GM18861 (cell line): ENCODE data around the gene TMEM176A.

ENCODE experiments used
- ATAC-seq: cut with Tn5 transposase; IDR thresholded peaks from one replicate; pipeline ENCODE4 v1.9.1; 2021; ENCODE audit not compliant: unreplicated experiment

TMEM176A gene

DNA sequence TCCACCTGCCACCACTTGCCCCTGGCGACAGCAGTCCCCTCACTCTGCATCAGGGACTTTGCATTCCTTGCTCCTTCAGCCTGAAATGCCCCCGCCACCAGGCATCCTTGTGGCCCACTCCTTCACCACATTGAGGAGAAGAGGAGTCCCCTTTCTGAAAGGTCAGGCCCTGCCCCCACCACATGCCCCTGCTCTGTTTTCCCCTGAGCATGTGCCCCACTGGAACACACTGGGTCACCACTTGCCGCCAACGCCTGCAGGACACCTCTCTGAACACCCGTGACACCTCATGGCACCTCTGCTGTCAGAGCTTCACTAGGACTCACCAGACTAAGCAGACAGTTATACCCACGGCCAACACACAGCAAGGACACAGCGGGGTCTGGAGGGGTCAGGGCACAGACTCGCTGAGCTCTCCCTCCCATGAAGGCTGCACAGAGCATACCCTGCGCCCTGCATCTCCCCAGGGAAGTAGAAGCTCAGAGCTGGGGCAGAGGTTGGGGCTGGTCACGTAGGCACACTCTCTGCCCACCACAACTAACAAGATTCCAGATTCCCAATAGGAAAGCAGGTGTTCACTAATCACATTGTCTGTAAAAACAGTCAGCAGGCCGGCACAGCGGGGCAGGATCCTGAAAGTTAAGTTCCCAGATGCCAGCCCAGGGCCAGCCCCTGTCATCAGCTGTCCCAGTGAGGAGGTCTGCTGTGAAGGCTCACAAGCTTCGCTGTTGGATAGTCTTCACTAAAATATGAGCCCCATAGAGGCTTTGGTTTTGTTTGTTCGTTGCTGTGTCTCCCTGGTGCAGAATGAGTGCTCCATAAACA is 45.9 kb downstream of the TMEM176A start:
- ATAC-seq, result no peak

DNA sequence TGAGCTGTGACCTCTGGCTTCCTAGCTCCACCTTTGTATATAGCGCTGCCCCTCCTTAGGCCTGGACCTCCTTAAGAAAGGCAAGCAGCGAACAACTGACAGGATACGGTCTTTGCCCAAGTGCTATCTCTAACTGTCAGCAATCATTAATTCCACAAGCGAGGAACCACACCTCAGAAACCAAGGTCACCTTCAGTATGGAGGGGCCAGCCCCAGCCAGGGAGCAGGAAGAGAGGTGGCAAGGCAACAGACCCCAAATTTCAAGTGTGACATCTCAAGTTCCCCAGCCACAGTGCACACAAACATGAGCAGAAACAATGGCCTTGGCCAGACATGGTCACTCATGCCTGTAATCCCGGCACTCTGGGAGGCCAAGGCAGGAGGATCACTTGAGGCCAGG is 47.0 kb downstream of the TMEM176A start:
- ATAC-seq, result no peak

DNA sequence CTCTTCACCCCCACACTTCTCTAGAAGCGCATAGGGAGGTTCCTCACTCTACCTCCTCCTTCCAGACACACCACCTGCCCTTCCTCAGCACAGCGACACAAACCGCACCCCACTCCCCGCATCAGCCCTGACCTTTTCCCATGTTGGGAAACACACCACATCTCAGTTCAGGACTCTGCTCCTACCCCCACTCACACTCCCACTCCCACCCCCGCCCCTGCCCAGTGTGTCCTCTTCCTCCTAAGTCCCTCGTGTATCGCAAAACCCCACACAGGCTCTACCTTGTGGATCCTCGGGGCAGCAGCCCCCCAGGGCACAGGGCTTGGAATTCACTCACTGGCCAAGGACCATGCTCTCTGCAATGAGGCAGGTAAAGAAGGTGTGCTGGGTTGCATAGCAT is 47.5 kb downstream of the TMEM176A start:
- no peak for ATAC-seq

DNA sequence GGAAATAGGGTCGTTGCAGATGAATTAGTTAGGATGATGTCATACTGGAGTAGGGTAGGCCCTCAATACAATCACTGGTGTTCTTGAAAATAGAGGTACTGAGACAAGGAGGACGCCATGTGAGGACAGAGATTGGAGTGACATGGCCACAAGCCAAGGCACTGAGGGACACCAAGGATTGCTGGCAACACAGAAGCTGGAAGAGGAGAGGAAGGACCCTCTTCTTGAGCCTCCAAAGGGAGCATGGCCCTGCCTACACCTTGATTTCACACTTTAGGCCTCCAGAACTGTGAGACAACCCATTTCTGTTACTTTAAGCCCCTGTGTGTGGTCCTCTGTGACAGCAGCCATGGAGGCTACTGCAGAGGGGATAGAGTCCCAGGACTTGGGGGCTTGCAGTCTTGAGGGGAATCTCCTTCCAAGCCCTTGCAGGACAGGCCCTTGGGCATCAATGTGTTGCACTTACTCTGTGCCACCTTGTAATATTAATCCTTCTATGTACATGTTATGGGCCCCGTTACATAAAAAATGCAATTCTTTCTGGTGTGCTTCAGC is 48.1 kb downstream of the TMEM176A start:
- ATAC-seq, result no peak

DNA sequence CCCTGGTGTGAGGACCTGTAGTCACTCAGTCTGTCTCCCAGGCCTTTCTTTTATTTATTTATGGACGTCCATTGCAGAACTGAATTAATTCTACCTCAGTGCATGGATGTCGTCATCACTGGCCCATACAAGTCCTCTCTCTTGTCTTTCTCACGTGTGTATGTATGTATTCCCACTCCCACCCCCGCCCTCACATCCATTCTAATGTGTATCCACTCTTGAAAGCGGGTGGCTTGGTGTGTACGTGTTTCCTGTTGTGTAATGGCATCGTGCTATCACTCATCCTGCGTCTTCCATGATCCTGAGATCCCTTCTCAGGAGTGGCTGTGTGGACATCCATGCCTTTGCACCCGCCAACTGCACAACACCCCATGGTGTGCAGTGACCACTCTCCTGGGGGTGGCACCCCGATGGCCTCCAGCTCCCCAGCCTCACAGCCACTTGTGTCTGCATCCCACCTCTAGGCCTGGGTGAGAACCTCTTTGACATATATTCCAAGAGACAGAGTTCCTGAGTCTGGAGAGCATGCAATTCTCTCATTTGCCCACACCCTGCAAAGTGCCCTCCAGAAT is 48.7 kb downstream of the TMEM176A start:
- ATAC-seq, result no peak

DNA sequence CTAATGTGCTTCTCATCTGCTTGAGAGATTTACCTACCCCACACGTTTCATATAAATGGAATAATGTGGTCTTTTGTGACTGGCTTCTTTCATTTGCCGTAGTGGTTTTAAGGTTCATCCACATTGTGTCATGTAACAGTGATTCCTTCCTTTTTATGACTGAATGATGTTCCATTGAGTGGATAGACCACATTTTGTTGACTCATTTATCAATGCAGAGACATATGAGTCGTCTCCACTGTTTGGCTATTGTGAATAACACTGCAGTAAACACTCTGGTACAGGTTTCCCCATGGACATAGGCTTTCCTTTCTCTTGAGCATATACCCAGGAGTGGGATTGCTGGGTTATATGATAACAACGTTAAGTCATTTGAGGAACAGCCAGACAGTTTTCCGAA is 49.7 kb downstream of the TMEM176A start:
- no peak for ATAC-seq

DNA sequence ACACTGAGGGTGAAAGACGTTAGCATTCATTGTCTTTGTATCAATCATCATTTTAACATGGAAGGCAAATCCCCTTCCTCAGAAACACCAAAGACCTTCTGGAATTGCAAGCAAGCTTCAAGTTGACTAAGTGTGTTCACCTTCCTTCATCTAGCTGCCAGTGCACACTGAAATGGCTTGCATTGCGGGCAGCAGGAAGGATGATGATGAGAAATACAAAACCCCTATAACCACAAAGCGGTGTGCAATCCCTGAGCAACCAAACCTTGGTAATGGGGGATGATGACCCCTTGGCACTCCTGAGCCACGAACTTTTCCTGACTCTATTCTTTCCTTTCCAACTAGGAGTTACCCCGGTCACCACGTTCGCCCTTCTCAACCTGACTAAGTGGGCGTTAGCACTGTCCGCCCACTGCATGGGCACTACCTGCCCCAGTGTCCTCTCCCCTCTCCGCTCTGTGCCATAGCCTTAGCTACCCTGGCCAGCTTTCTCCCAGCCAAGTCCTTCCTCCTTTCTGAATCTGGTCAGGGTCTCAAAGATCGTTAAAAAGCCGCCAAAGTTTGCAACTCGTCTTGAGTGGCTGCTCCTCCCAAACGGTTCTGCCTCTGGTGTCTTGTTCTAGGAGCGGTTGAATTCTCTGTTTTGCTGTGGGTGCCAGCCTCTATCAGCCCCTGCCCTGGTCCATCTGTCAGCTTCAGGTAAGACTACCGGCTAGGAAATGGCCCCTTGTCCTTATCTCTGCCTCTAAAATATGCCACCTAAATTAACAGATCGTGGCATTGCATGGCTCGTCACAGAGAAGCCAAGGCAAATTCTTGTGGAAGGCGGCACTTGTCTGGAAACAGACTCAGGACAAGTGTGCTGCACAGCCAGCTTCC is 51.2 kb downstream of the TMEM176A start:
- no peak for ATAC-seq

DNA sequence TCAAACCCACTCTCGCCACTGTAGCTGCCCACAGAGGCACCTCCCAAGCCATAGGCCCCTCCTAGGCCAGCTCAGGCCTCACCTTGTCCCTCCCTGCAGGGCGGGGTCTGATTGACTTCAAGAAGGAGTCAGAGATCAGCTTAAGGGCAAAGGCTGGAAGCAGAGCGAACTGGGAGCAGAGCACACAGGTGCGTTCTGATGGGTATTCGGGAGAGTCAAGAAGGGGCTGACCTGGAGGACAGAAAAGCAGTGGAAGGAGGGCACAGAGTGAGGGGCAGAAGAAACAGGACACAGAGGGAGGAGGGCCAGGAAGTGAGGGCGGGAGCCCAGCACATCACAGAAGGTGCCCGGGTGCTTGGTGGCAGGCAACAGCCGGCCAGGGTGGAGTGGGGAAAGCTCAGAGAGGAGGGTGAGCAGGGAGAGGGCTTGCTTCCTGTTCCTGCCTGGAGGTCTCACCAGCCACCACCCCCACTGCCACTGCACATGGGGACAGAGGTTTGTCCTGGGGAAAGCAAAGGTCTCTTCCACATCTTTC is 51.9 kb downstream of the TMEM176A start, which contains the start of gene AOC1:
AOC1 (plus strand) TSS at position 147 of the 535 bp plus-strand sequence. CDS start 3,954 bp downstream, outside the sequence.
- ATAC-seq, result no peak

DNA sequence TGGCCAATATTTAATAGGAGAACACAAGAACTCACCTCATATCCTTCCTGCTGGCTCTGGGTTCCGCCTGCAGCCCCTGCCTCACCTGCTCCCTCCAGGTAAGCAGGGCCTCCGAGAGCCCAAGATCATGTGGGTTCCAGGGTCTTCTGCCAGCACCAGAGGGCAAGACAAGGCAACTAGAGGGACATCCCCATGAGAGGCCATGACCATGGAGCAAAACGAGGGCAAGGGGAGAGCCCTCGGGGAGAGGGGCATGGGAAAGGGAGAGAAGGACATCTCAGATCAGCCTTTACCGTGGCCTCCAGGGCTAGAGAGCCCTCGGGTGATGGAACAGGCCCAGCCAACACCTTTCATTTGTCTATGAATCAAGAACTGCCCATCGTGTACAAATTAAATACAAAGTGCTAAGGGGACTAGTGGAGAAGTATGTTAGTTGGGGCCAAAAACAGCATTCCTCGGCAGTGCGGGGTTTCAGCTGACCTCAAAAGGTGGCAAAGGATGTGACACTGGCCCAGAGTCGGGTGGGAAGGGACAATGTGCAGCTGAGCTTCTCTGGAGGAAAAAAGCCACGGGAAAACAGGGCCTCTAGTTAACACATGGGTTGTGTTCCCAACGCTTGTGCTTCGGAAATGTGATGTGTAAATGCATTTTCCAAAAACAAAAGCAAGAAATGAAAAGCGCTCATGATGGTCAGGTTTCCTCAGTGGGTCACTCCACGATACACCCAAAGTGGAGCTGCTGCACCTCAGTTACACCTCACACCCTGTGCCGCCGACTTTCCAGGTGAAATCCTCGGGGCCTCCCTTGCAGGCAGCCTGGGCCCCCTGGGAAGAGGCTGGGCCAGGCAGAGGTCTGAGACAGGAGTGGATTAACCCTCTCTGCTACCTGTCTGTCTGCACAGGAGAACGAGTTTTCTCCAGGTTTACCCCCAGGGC is 53.8 kb downstream of the TMEM176A start:
- ATAC-seq, result no peak
